DOHH2 (cell line): ENCODE results near the gene VWA3B.

Experiments used
- H3F3A ChIP-seq: fragments of 200-600 bp; sonication (generic), shearing (Covaris generic); 2 replicates; pipeline ENCODE4 v1.6.0; 2016; ENCODE audit warnings: antibody characterized with exemption, mild to moderate bottlenecking; ENCODE audit not compliant: control insufficient read depth, insufficient read depth
- H3K27ac ChIP-seq: fragments of 200-600 bp; sonication (generic); 2 replicates; pipeline ENCODE4 v1.5.1; 2014; ENCODE audit warnings: low read depth, mild to moderate bottlenecking, low read length, moderate library complexity
- H3K27me3 ChIP-seq: fragments of 200-600 bp; sonication (generic); 2 replicates; pipeline ENCODE4 v1.6.1; 2014; ENCODE audit warnings: mild to moderate bottlenecking, low read length, mixed read lengths; ENCODE audit not compliant: control insufficient read depth
- H3K36me3 ChIP-seq: fragments of 200-600 bp; sonication (generic); 2 replicates; pipeline ENCODE4 v1.6.1; 2014; ENCODE audit warnings: mild to moderate bottlenecking, low read length, moderate library complexity, mixed read lengths; ENCODE audit not compliant: control insufficient read depth
- H3K4me1 ChIP-seq: fragments of 200-600 bp; sonication (generic); 2 replicates; pipeline ENCODE4 v1.6.1; 2014; ENCODE audit warnings: mild to moderate bottlenecking, low read length, mixed read lengths; ENCODE audit not compliant: control insufficient read depth
- H3K4me2 ChIP-seq: fragments of 200-600 bp; sonication (generic); 2 replicates; pipeline ENCODE4 v1.6.0; 2014; ENCODE audit warnings: mild to moderate bottlenecking, low read length, moderate library complexity
- H3K4me3 ChIP-seq: fragments of 200-600 bp; sonication (generic); 2 replicates; pipeline ENCODE4 v1.5.1; 2014; ENCODE audit warnings: mild to moderate bottlenecking, low read length, mixed read lengths
- H3K79me2 ChIP-seq: fragments of 200-600 bp; sonication (generic); 2 replicates; pipeline ENCODE4 v1.6.1; 2014; ENCODE audit warnings: mild to moderate bottlenecking, low read length, mixed read lengths; ENCODE audit not compliant: control insufficient read depth
- H3K9me2 ChIP-seq: fragments of 200-600 bp; sonication (generic); replicated peaks from 2 replicates; pipeline ENCODE4 v1.6.1; 2014; ENCODE audit warnings: mild to moderate bottlenecking, low read length, mixed read lengths; ENCODE audit not compliant: control insufficient read depth
- H3K9me3 ChIP-seq: fragments of 200-600 bp; sonication (generic); 2 replicates; pipeline ENCODE4 v1.6.1; 2014; ENCODE audit warnings: antibody characterized with exemption, low read length, mixed read lengths; ENCODE audit not compliant: control insufficient read depth, insufficient read depth
- H4K20me1 ChIP-seq: fragments of 200-600 bp; sonication (generic); 2 replicates; pipeline ENCODE4 v1.6.0; 2014; ENCODE audit warnings: low read depth, mild to moderate bottlenecking, antibody characterized with exemption, low read length, moderate library complexity; ENCODE audit not compliant: control insufficient read depth, insufficient read depth
- CTCF ChIP-seq: fragments of 200-600 bp; sonication (generic); IDR thresholded peaks from one replicate; pipeline ENCODE4 v1.5.1; 2014; ENCODE audit warnings: antibody characterized with exemption, mild to moderate bottlenecking, low read depth, low read length; ENCODE audit not compliant: poor library complexity, severe bottlenecking
- EZH2phosphoT487 ChIP-seq: fragments of 200-600 bp; sonication (generic); IDR thresholded peaks from 2 replicates; pipeline ENCODE4 v1.6.1; 2017; ENCODE audit warnings: borderline replicate concordance, mild to moderate bottlenecking, antibody characterized with exemption, low read length, moderate library complexity, mixed read lengths

Gene VWA3B

GRCh38 chr2:98086491-98087446 lies at the start of gene VWA3B:
Gene VWA3B, plus strand, starts transcription at chr2:98087167. Its CDS starts 5,926 bp downstream, at chr2:98093093.
- Histone ChIP-seq H3K27ac (no peak within 1 kb of the TSS), H4K20me1 (no peaks in the 10 kb centered on the region), H3K9me2 (no peaks in the 10 kb centered on the region), H3F3A (0 out of 2 replicates have a peak, but pooled peaks cover 6% of the 10 kb centered on the region), H3K4me1 (peaks cover 67% of the 10 kb centered on the region), H3K36me3 (no peaks in the 10 kb centered on the region), H3K4me3 (peak within 1 kb of the TSS; percentile 74), H3K79me2 (no peaks in the 10 kb centered on the region), H3K9me3 (no peaks in the 10 kb centered on the region), H3K27me3 (peaks cover 4% of the 10 kb centered on the region), H3K4me2 (peak within 1 kb of the TSS; percentile 78)
- no peak for TF ChIP-seq CTCF
- TF ChIP-seq EZH2phosphoT487, result no peak

GRCh38 chr2:98037206-98037605 lies 49.8 kb upstream of the VWA3B start:
- Histone ChIP-seq H3K36me3 (no peaks in the 10 kb centered on the region), H3K79me2 (no peaks in the 10 kb centered on the region), H3K9me3 (no peaks in the 10 kb centered on the region), H3K4me1 (peaks cover 35% of the 10 kb centered on the region), H3K27ac (no peak overlapping the region), H4K20me1 (no peaks in the 10 kb centered on the region), H3K4me3 (no peak overlapping the region), H3F3A (0 out of 2 replicates have a peak, but pooled peaks cover 2% of the 10 kb centered on the region), H3K27me3 (no peaks in the 10 kb centered on the region), H3K4me2 (no peak overlapping the region), H3K9me2 (no peaks in the 10 kb centered on the region)
- TF ChIP-seq CTCF (no peak), EZH2phosphoT487 (no peak)

GRCh38 chr2:98037666-98038336 lies 49.2 kb upstream of the VWA3B start:
- no peaks in the 10 kb centered on the region for H3K79me2 ChIP-seq
- no peak overlapping the region for H3K4me2 ChIP-seq
- peaks cover 29% of the 10 kb centered on the region for H3K4me1 ChIP-seq
- H3K36me3 ChIP-seq, result no peaks in the 10 kb centered on the region
- no peaks in the 10 kb centered on the region for H3K27me3 ChIP-seq
- no peaks in the 10 kb centered on the region for H3K9me2 ChIP-seq
- H3K4me3 ChIP-seq, result no peak overlapping the region
- no peaks in the 10 kb centered on the region for H4K20me1 ChIP-seq
- 0 out of 2 replicates have a peak, but pooled peaks cover 2% of the 10 kb centered on the region for H3F3A ChIP-seq
- no peaks in the 10 kb centered on the region for H3K9me3 ChIP-seq
- no peak overlapping the region for H3K27ac ChIP-seq
- TF ChIP-seq EZH2phosphoT487 (no peak), CTCF (no peak)
